K562 (cell line): ENCODE measurements around the gene TEKT2. TPM values are rescaled to one million over a fixed set of nuclear protein-coding genes. Genes with fewer than 3 reads are reported as not detected.

Source experiments
- CHD4 ChIP-seq: fragments of 200-600 bp; sonication (generic); IDR thresholded peaks from 3 replicates; pipeline ENCODE4 v1.6.1; 2012; ENCODE audit warnings: low read depth, mild to moderate bottlenecking, mixed read lengths, low read length, inconsistent platforms; ENCODE audit not compliant: insufficient read depth, insufficient replicate concordance, poor library complexity, severe bottlenecking
- HDAC2 ChIP-seq: fragments of 450-650 bp; IDR thresholded peaks from 2 replicates; pipeline ENCODE4 v1.6.1; 2016; ENCODE audit warnings: mild to moderate bottlenecking
- SFPQ ChIP-seq: fragments of 200-400 bp; formaldehyde crosslinking; IDR thresholded peaks from 2 replicates; pipeline ENCODE4 v1.6.1; 2017; ENCODE audit warnings: mild to moderate bottlenecking, low read depth, low read length, moderate library complexity
- STAT6 ChIP-seq: sonication (generic); formaldehyde crosslinking; IDR thresholded peaks from 2 replicates; pipeline ENCODE4 v1.8.1; 2023; ENCODE audit warnings: mild to moderate bottlenecking, missing genetic modification reagents
- TAF15 ChIP-seq: fragments of 200-400 bp; formaldehyde crosslinking; IDR thresholded peaks from 2 replicates; pipeline ENCODE4 v1.6.1; 2017; ENCODE audit warnings: mild to moderate bottlenecking, low read depth, low read length, moderate library complexity
- THRB ChIP-seq: fragments of 450-650 bp; formaldehyde crosslinking; conservative IDR thresholded peaks from 2 replicates; pipeline ENCODE4 v1.4.0; 2022; ENCODE audit warnings: mild to moderate bottlenecking, missing genetic modification characterization
- ZNF24 ChIP-seq: fragments of 450-650 bp; IDR thresholded peaks from 2 replicates; pipeline ENCODE4 v1.6.1; 2016
- polyA plus RNA-seq, 8 experiments: library from polyadenylated mRNA; depleted of rRNA in 4 of 8; stranded (reverse) in 5 of 8; unstranded in 3 of 8; fragments of >200 nt; fragmentation: Nextera tagmentation in 2 of 8; fragmentation: Illumina TruSeq in 1 of 8; extraction: Ambion mirVana in 2 of 8; extraction: Trizol in 1 of 8; gene quantifications; 2 replicates each; pipeline versions ENCODE4 v1.2.1 to v1.2.3, GENCODE V29; 2011 to 2014; ENCODE audit warnings: inconsistent platforms in 1 of 8, missing spikeins in 1 of 8
- total RNA-seq, 7 experiments: library from RNA; depleted of rRNA in 6 of 7; stranded (reverse); fragments of >200 nt in 6 of 7; fragmentation: Illumina TruSeq in 2 of 7; extraction: Trizol in 2 of 7; gene quantifications; 2 replicates each; pipeline versions ENCODE4 v1.2.1 to v1.2.3, GENCODE V29; 2011 to 2021; ENCODE audit warnings: low replicate concordance in 1 of 7

The TEKT2 gene
- total and polyA plus RNA-seq, 9 of the 15 experiments (the other 6 are each of a cell fraction or from before 2014, with no cell fraction given): 0.06 to 0.94 (median 0.30) TPM; not detected in 1

GRCh38 chr1:36128905-36129206, 45.0 kb downstream of the TEKT2 start (continued):
- TF ChIP-seq HDAC2: 0 out of 2 replicates have a peak, but pooled peaks have one; percentile 57
- TF ChIP-seq CHD4: peak; percentile 59
- TF ChIP-seq THRB: no peak
- no peak for TF ChIP-seq STAT6 (CRISPR knock-in tag)
- no peak for TF ChIP-seq SFPQ
- TF ChIP-seq ZNF24: peak; percentile 11; the same call in 1 of the 2 replicates
- no peak for TF ChIP-seq TAF15
